Measurements from ENCODE around the gene CENPX. TPM values are rescaled to one million over a fixed set of nuclear protein-coding genes. Genes with fewer than 3 reads are reported as not detected.

CENPX gene
- total and polyA plus RNA-seq, 2 of the 13 experiments (the other 11 are each of a cell fraction or from before 2014, with no cell fraction given) = 92.7 to 170 TPM

GRCh38 chr17:81968850-81969812, 53.5 kb downstream of the CENPX start (continued):
- no peak for TF ChIP-seq MNT (IDR thresholded peaks at IDR 0.05)
- TF ChIP-seq TEAD2 (CRISPR knock-in tag; IDR thresholded peaks at IDR 0.05) = no peak
- no peak for TF ChIP-seq EHMT2 (IDR thresholded peaks at IDR 0.05; ENCODE audit: borderline replicate concordance, low read depth, low read length)
- no peak for TF ChIP-seq KLF16 (CRISPR knock-in tag; IDR thresholded peaks at IDR 0.05)
- TF ChIP-seq ZNF619 (CRISPR knock-in tag; IDR thresholded peaks at IDR 0.05) = 0 out of 2 replicates have a peak, but pooled peaks have one; percentile 45
- TF ChIP-seq RBM22 (optimal IDR thresholded peaks at IDR 0.05; ENCODE audit: low read length) = no peak
- TF ChIP-seq ATF4 (CRISPR knock-in tag; IDR thresholded peaks at IDR 0.05) = no peak
- TF ChIP-seq TBX2 (CRISPR knock-in tag; IDR thresholded peaks at IDR 0.05; ENCODE audit: borderline replicate concordance) = peak; percentile 45; the same call in 1 of the 2 replicates
- no peak for TF ChIP-seq ZNF264 (CRISPR knock-in tag; IDR thresholded peaks at IDR 0.05)
- TF ChIP-seq RARA (CRISPR knock-in tag; IDR thresholded peaks at IDR 0.05) = peak; percentile 34
- TF ChIP-seq ZNF468 (CRISPR knock-in tag; IDR thresholded peaks at IDR 0.05) = no peak
- no peak for TF ChIP-seq ZNF773 (CRISPR knock-in tag; IDR thresholded peaks at IDR 0.05; ENCODE audit: borderline replicate concordance)
- TF ChIP-seq, protein P1, sequence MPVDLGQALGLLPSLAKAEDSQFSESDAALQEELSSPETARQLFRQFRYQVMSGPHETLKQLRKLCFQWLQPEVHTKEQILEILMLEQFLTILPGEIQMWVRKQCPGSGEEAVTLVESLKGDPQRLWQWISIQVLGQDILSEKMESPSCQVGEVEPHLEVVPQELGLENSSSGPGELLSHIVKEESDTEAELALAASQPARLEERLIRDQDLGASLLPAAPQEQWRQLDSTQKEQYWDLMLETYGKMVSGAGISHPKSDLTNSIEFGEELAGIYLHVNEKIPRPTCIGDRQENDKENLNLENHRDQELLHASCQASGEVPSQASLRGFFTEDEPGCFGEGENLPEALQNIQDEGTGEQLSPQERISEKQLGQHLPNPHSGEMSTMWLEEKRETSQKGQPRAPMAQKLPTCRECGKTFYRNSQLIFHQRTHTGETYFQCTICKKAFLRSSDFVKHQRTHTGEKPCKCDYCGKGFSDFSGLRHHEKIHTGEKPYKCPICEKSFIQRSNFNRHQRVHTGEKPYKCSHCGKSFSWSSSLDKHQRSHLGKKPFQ (CRISPR knock-in tag; IDR thresholded peaks at IDR 0.05; ENCODE audit: insufficient replicate concordance) = no peak
- no peak for TF ChIP-seq BRD4 (CRISPR knock-in tag; IDR thresholded peaks at IDR 0.05)
- no peak for TF ChIP-seq GATAD1 (CRISPR knock-in tag; IDR thresholded peaks at IDR 0.05)
- TF ChIP-seq EZH2 (conservative IDR thresholded peaks at IDR 0.05; ENCODE audit: low read depth, low read length) = no peak
- no peak for TF ChIP-seq GATA4 (IDR thresholded peaks at IDR 0.05; ENCODE audit: borderline replicate concordance, low read depth)
- TF ChIP-seq JARID2 (CRISPR knock-in tag; IDR thresholded peaks at IDR 0.05; ENCODE audit: insufficient replicate concordance) = no peak
- TF ChIP-seq ZNF138 (CRISPR knock-in tag; IDR thresholded peaks at IDR 0.05; ENCODE audit: low read depth) = no peak
- TF ChIP-seq ZFP62 (CRISPR knock-in tag; IDR thresholded peaks at IDR 0.05) = no peak
- TF ChIP-seq FOSL1 (CRISPR knock-in tag; IDR thresholded peaks at IDR 0.05; ENCODE audit: borderline replicate concordance) = no peak
- TF ChIP-seq JUN (CRISPR knock-in tag; IDR thresholded peaks at IDR 0.05) = no peak
- TF ChIP-seq, protein P2, sequence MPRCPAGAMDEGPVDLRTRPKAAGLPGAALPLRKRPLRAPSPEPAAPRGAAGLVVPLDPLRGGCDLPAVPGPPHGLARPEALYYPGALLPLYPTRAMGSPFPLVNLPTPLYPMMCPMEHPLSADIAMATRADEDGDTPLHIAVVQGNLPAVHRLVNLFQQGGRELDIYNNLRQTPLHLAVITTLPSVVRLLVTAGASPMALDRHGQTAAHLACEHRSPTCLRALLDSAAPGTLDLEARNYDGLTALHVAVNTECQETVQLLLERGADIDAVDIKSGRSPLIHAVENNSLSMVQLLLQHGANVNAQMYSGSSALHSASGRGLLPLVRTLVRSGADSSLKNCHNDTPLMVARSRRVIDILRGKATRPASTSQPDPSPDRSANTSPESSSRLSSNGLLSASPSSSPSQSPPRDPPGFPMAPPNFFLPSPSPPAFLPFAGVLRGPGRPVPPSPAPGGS (CRISPR knock-in tag; IDR thresholded peaks at IDR 0.05) = 0 out of 2 replicates have a peak, but pooled peaks have one; percentile 33
- no peak for TF ChIP-seq TBP (CRISPR knock-in tag; IDR thresholded peaks at IDR 0.05)
- 0 out of 2 replicates have a peak, but pooled peaks have one; percentile 47 for TF ChIP-seq ZSCAN25 (CRISPR knock-in tag; IDR thresholded peaks at IDR 0.05)
- no peak for TF ChIP-seq POLR2AphosphoS5 (IDR thresholded peaks at IDR 0.05; ENCODE audit: low read depth, low read length)

Data from HepG2 (cell line).